HG03354 (cell line): ENCODE measurements around the gene LRRC14B.

Experiments used
- ATAC-seq: cut with Tn5 transposase; IDR thresholded peaks from one replicate; pipeline ENCODE4 v1.9.1; 2021; ENCODE audit warnings: mild to moderate bottlenecking; ENCODE audit not compliant: unreplicated experiment, poor library complexity, severe bottlenecking

Gene LRRC14B

GRCh38 chr5:172841-173251 lies 18.4 kb upstream of the LRRC14B start:
- ATAC-seq: no peak

GRCh38 chr5:173392-174290 lies 17.7 kb upstream of the LRRC14B start:
- ATAC-seq: no peak

- no peak for ATAC-seq
Measured at GRCh38 chr5:174291-174600, 17.0 kb upstream of the LRRC14B start.

- no peak for ATAC-seq
Measured at GRCh38 chr5:174876-175465, 16.3 kb upstream of the LRRC14B start.

GRCh38 chr5:176296-176823 lies 14.9 kb upstream of the LRRC14B start:
- ATAC-seq: no peak

- ATAC-seq: no peak
Measured at GRCh38 chr5:178110-178509, 13.2 kb upstream of the LRRC14B start.

- no peak for ATAC-seq
Measured at GRCh38 chr5:179401-179800, 11.9 kb upstream of the LRRC14B start.

- no peak for ATAC-seq
Measured at GRCh38 chr5:180286-180918, 10.9 kb upstream of the LRRC14B start.

- ATAC-seq: no peak
Measured at GRCh38 chr5:181160-181559, 10.1 kb upstream of the LRRC14B start.

GRCh38 chr5:181566-181965 lies 9.7 kb upstream of the LRRC14B start:
- ATAC-seq: no peak

GRCh38 chr5:182126-182525 lies 9.2 kb upstream of the LRRC14B start:
- no peak for ATAC-seq

GRCh38 chr5:184471-184870 lies 6.8 kb upstream of the LRRC14B start:
- ATAC-seq: no peak

GRCh38 chr5:185095-186070 lies 5.9 kb upstream of the LRRC14B start:
- no peak for ATAC-seq

GRCh38 chr5:186091-187041 lies 4.9 kb upstream of the LRRC14B start:
- ATAC-seq: no peak

- ATAC-seq: no peak
Measured at GRCh38 chr5:187042-187431, 4.3 kb upstream of the LRRC14B start.

GRCh38 chr5:187617-188451 lies 3.5 kb upstream of the LRRC14B start:
- ATAC-seq: no peak

GRCh38 chr5:188488-189481 lies 2.5 kb upstream of the LRRC14B start:
- peak; percentile 83 for ATAC-seq
